Measurements from ENCODE around the gene DLG4.

DNA sequence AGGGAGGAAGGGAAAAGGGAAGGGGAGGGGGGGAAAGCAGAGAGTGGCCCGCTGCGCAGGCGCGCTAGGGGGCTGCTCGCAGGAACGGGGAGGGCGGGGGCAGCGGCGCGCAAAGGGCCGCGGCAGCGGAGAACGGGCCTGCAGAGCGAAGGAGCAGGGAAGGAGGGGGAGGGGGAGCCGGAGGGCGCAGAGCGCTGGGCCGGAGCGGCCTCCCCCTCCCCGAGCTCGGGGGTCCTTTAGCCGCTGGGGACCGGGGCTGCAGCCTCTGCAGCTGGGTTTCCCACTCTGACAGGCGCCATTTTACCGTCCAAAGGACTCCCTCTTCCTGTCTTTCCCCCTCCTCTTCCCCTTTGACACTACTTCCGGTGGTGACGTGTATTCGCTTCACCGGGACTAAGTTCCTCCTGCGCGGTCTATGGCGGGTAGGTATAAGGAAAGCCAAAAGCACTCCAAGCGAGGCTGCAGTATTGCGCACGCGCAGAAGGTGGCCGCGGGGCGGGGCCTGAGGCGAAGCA is 32.1 kb upstream of the DLG4 start, which contains the start of gene CTDNEP1:
- TF ChIP-seq POLR2A (IDR thresholded peaks at IDR 0.05) = no peak
- TF ChIP-seq, protein P1, sequence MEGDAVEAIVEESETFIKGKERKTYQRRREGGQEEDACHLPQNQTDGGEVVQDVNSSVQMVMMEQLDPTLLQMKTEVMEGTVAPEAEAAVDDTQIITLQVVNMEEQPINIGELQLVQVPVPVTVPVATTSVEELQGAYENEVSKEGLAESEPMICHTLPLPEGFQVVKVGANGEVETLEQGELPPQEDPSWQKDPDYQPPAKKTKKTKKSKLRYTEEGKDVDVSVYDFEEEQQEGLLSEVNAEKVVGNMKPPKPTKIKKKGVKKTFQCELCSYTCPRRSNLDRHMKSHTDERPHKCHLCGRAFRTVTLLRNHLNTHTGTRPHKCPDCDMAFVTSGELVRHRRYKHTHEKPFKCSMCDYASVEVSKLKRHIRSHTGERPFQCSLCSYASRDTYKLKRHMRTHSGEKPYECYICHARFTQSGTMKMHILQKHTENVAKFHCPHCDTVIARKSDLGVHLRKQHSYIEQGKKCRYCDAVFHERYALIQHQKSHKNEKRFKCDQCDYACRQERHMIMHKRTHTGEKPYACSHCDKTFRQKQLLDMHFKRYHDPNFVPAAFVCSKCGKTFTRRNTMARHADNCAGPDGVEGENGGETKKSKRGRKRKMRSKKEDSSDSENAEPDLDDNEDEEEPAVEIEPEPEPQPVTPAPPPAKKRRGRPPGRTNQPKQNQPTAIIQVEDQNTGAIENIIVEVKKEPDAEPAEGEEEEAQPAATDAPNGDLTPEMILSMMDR (IDR thresholded peaks at IDR 0.05) = no peak
